ENCODE measurements around the gene TCF3. TPM values are rescaled to one million over a fixed set of nuclear protein-coding genes. Genes with fewer than 3 reads are reported as not detected.

Gene TCF3
- total and polyA plus RNA-seq, 2 experiments from 2014 or later = 18.3 to 58.9 TPM

GRCh38 chr19:1570836-1571235 lies 81.6 kb downstream of the TCF3 start:
- 91 to 94% methylated on average over 13 of the region's 13 CpGs for WGBS, 2 experiments (ENCODE audit: low coverage in 1 of 2, low lambda C conversion rate in 2 of 2, missing lambda C conversion rate in 2 of 2)
- peaks cover 6% of the 10 kb centered on the region for H3K79me2 ChIP-seq (ENCODE audit: insufficient read depth)
- TF ChIP-seq EZH2 (IDR thresholded peaks at IDR 0.05; ENCODE audit: insufficient read depth, poor library complexity, severe bottlenecking) (no peak), EZH2phosphoT487 (IDR thresholded peaks at IDR 0.05; ENCODE audit: insufficient read depth, low read depth) (no peak)
- no peak overlapping the region for H3K9ac ChIP-seq
- no peaks in the 10 kb centered on the region for H3K9me3 ChIP-seq (ENCODE audit: low read depth)
- no peaks in the 10 kb centered on the region for H3K4me1 ChIP-seq (ENCODE audit: insufficient read depth)
- DNase-seq = no peak
- no peaks in the 10 kb centered on the region for H3F3A ChIP-seq (ENCODE audit: insufficient read depth)
- no peak overlapping the region for H3K4me3 ChIP-seq
- H3K9me2 ChIP-seq (ENCODE audit: insufficient read depth) = no peaks in the 10 kb centered on the region
- in situ Hi-C loops (cut with MboI) = no loop called here
- no peak overlapping the region for H3K4me2 ChIP-seq (ENCODE audit: unreplicated experiment)
- H3K27ac ChIP-seq = no peak overlapping the region
- H2AFZ ChIP-seq = no peak overlapping the region
- H3K27me3 ChIP-seq (replicated peaks; ENCODE audit: insufficient read depth) = no peaks in the 10 kb centered on the region
- H4K20me1 ChIP-seq (ENCODE audit: insufficient read depth) = no peaks in the 10 kb centered on the region
- no peaks in the 10 kb centered on the region for H3K36me3 ChIP-seq (ENCODE audit: low read depth)

GRCh38 chr19:1569997-1570396 lies 82.4 kb downstream of the TCF3 start:
- no peaks in the 10 kb centered on the region for H3K27me3 ChIP-seq (replicated peaks; ENCODE audit: insufficient read depth)
- no peaks in the 10 kb centered on the region for H3F3A ChIP-seq (ENCODE audit: insufficient read depth)
- peaks cover 14% of the 10 kb centered on the region for H3K79me2 ChIP-seq (ENCODE audit: insufficient read depth)
- DNase-seq = no peak
- 87 to 90% methylated on average over 3 to 4 of the region's 4 CpGs for WGBS, 2 experiments (ENCODE audit: low coverage in 1 of 2, low lambda C conversion rate in 2 of 2, missing lambda C conversion rate in 2 of 2)
- no peak overlapping the region for H3K4me2 ChIP-seq (ENCODE audit: unreplicated experiment)
- H4K20me1 ChIP-seq (ENCODE audit: insufficient read depth) = no peaks in the 10 kb centered on the region
- in situ Hi-C loops (cut with MboI) = no loop called here
- no peaks in the 10 kb centered on the region for H3K9me2 ChIP-seq (ENCODE audit: insufficient read depth)
- no peaks in the 10 kb centered on the region for H3K9me3 ChIP-seq (ENCODE audit: low read depth)
- H3K9ac ChIP-seq = no peak overlapping the region
- TF ChIP-seq EZH2 (IDR thresholded peaks at IDR 0.05; ENCODE audit: insufficient read depth, poor library complexity, severe bottlenecking) = no peak
- no peak overlapping the region for H3K27ac ChIP-seq
- no peak overlapping the region for H3K4me3 ChIP-seq
- H3K4me1 ChIP-seq (ENCODE audit: insufficient read depth) = no peaks in the 10 kb centered on the region
- H3K36me3 ChIP-seq (ENCODE audit: low read depth) = no peaks in the 10 kb centered on the region
- H2AFZ ChIP-seq = no peak overlapping the region

GRCh38 chr19:1568320-1569019 lies 83.9 kb downstream of the TCF3 start, which contains the start of gene MEX3D:
Gene MEX3D (minus strand): TSS chr19:1568325. CDS start chr19:1568058, 267 bp downstream.
- Histone ChIP-seq H3K4me1 (ENCODE audit: insufficient read depth) (no peaks in the 10 kb centered on the region), H2AFZ (peak within 1 kb of the TSS; percentile 74), H3K27me3 (replicated peaks; ENCODE audit: insufficient read depth) (no peaks in the 10 kb centered on the region), H3K79me2 (ENCODE audit: insufficient read depth) (peaks cover 29% of the 10 kb centered on the region), H3K4me3 (peak within 1 kb of the TSS; percentile 82), H3K36me3 (ENCODE audit: low read depth) (no peaks in the 10 kb centered on the region), H4K20me1 (ENCODE audit: insufficient read depth) (no peaks in the 10 kb centered on the region), H3K4me2 (ENCODE audit: unreplicated experiment) (peak within 1 kb of the TSS; percentile 75), H3K27ac (peak within 1 kb of the TSS; percentile 74), H3K9me2 (ENCODE audit: insufficient read depth) (no peaks in the 10 kb centered on the region), H3F3A (ENCODE audit: insufficient read depth) (no peaks in the 10 kb centered on the region), H3K9me3 (ENCODE audit: low read depth) (no peaks in the 10 kb centered on the region), H3K9ac (peak within 1 kb of the TSS; percentile 84)
- 12 to 83% methylated on average over 1 to 39 of the region's 63 CpGs for WGBS, 2 experiments (ENCODE audit: low coverage in 1 of 2, low lambda C conversion rate in 2 of 2, missing lambda C conversion rate in 2 of 2)
- in situ Hi-C loops (cut with MboI) = no loop called here
- TF ChIP-seq EZH2phosphoT487 (IDR thresholded peaks at IDR 0.05; ENCODE audit: insufficient read depth, low read depth) (no peak), EZH2 (IDR thresholded peaks at IDR 0.05; ENCODE audit: insufficient read depth, poor library complexity, severe bottlenecking) (no peak)
- DNase-seq = peak; percentile 88

GRCh38 chr19:1567848-1568227 lies 84.6 kb downstream of the TCF3 start:
- H3K9ac ChIP-seq = no peak overlapping the region
- H3K79me2 ChIP-seq (ENCODE audit: insufficient read depth) = peaks cover 34% of the 10 kb centered on the region
- H3K9me3 ChIP-seq (ENCODE audit: low read depth) = no peaks in the 10 kb centered on the region
- H3K4me3 ChIP-seq = no peak overlapping the region
- in situ Hi-C loops (cut with MboI) = no loop called here
- no peak overlapping the region for H3K27ac ChIP-seq
- H2AFZ ChIP-seq = no peak overlapping the region
- WGBS, 2 experiments (ENCODE audit: low coverage in 1 of 2, low lambda C conversion rate in 2 of 2, missing lambda C conversion rate in 2 of 2) = 0% methylated on average over 6 of the region's 73 CpGs; no CpG with 5 or more reads in 1 of the 2 experiments
- H3K9me2 ChIP-seq (ENCODE audit: insufficient read depth) = no peaks in the 10 kb centered on the region
- no peak for TF ChIP-seq EZH2 (IDR thresholded peaks at IDR 0.05; ENCODE audit: insufficient read depth, poor library complexity, severe bottlenecking)
- TF ChIP-seq EZH2phosphoT487 (IDR thresholded peaks at IDR 0.05; ENCODE audit: insufficient read depth, low read depth) = no peak
- DNase-seq = no peak
- H4K20me1 ChIP-seq (ENCODE audit: insufficient read depth) = no peaks in the 10 kb centered on the region
- no peaks in the 10 kb centered on the region for H3K4me1 ChIP-seq (ENCODE audit: insufficient read depth)
- H3K36me3 ChIP-seq (ENCODE audit: low read depth) = no peaks in the 10 kb centered on the region
- H3F3A ChIP-seq (ENCODE audit: insufficient read depth) = no peaks in the 10 kb centered on the region; the same call in 1 of the 2 replicates
- no peak overlapping the region for H3K4me2 ChIP-seq (ENCODE audit: unreplicated experiment)
- H3K27me3 ChIP-seq (replicated peaks; ENCODE audit: insufficient read depth) = no peaks in the 10 kb centered on the region
